HepG2 (cell line): ENCODE results near the gene ISG20. TPM values are rescaled to one million over a fixed set of nuclear protein-coding genes. Genes with fewer than 3 reads are reported as not detected.

ENCODE experiments used
- ARNTL ChIP-seq: sonication (generic); formaldehyde crosslinking; IDR thresholded peaks from 2 replicates; pipeline ENCODE4 v1.4.0; 2020; ENCODE audit warnings: mild to moderate bottlenecking, missing genetic modification reagents
- ATF7-NPFF ChIP-seq: sonication (generic); formaldehyde crosslinking; IDR thresholded peaks from 2 replicates; pipeline ENCODE4 v1.8.1; 2023; ENCODE audit warnings: mild to moderate bottlenecking, low read depth, missing genetic modification reagents, moderate library complexity
- FOXA3 ChIP-seq: IDR thresholded peaks from 2 replicates; pipeline ENCODE4 v1.6.1; 2016; ENCODE audit warnings: missing genetic modification reagents, missing compliant biosample characterization
- FOXC1 ChIP-seq: sonication (generic); formaldehyde crosslinking; IDR thresholded peaks from 2 replicates; pipeline ENCODE4 v1.8.0; 2022; ENCODE audit warnings: mild to moderate bottlenecking, missing genetic modification reagents, borderline replicate concordance
- HMG20B ChIP-seq: conservative IDR thresholded peaks from 2 replicates; pipeline ENCODE4 v1.6.1; 2016; ENCODE audit warnings: missing genetic modification reagents, missing compliant biosample characterization
- HOXA3 ChIP-seq: sonication (generic); formaldehyde crosslinking; IDR thresholded peaks from 2 replicates; pipeline ENCODE4 v1.5.0; 2020; ENCODE audit warnings: missing genetic modification reagents
- IRX3 ChIP-seq: sonication (generic); formaldehyde crosslinking; IDR thresholded peaks from 2 replicates; pipeline ENCODE4 v1.8.1; 2023; ENCODE audit warnings: mild to moderate bottlenecking, low read depth, missing genetic modification reagents, borderline replicate concordance
- JUN ChIP-seq: sonication (generic); formaldehyde crosslinking; IDR thresholded peaks from 2 replicates; pipeline ENCODE4 v1.4.0; 2020; ENCODE audit warnings: mild to moderate bottlenecking, missing genetic modification reagents
- KMT2A ChIP-seq: sonication (generic); formaldehyde crosslinking; IDR thresholded peaks from 2 replicates; pipeline ENCODE4 v1.4.0; 2020; ENCODE audit warnings: missing genetic modification reagents
- MIER3 ChIP-seq: IDR thresholded peaks from 2 replicates; pipeline ENCODE4 v1.6.1; 2016; ENCODE audit warnings: missing compliant biosample characterization, borderline replicate concordance
- MTERF4 ChIP-seq: sonication (generic); formaldehyde crosslinking; IDR thresholded peaks from 2 replicates; pipeline ENCODE4 v1.8.0; 2023; ENCODE audit warnings: mild to moderate bottlenecking, missing genetic modification reagents
- MYC ChIP-seq: sonication (generic); formaldehyde crosslinking; IDR thresholded peaks from 2 replicates; pipeline ENCODE4 v1.9.0; 2021; ENCODE audit warnings: missing genetic modification reagents, borderline replicate concordance
- NAIF1 ChIP-seq: sonication (generic); formaldehyde crosslinking; IDR thresholded peaks from 2 replicates; pipeline ENCODE4 v1.5.0; 2020; ENCODE audit warnings: mild to moderate bottlenecking, missing genetic modification reagents, borderline replicate concordance
- NFKB2 ChIP-seq: sonication (generic); formaldehyde crosslinking; IDR thresholded peaks from 2 replicates; pipeline ENCODE4 v1.4.0; 2020; ENCODE audit warnings: missing genetic modification reagents, borderline replicate concordance
- REXO4 ChIP-seq: sonication (generic); formaldehyde crosslinking; IDR thresholded peaks from 2 replicates; pipeline ENCODE4 v1.8.0; 2022; ENCODE audit warnings: missing genetic modification reagents, mild to moderate bottlenecking, borderline replicate concordance
- SIN3A ChIP-seq: IDR thresholded peaks from 2 replicates; pipeline ENCODE4 v1.6.1; 2011; ENCODE audit warnings: low read depth, mild to moderate bottlenecking, control low read depth, low read length, borderline replicate concordance
- TRIM24 ChIP-seq: sonication (generic); formaldehyde crosslinking; IDR thresholded peaks from 2 replicates; pipeline ENCODE4 v1.8.0; 2022; ENCODE audit warnings: mild to moderate bottlenecking, missing genetic modification reagents
- ZBTB25 ChIP-seq: IDR thresholded peaks from 2 replicates; pipeline ENCODE4 v1.6.1; 2018; ENCODE audit warnings: missing genetic modification reagents
- ZNF224 ChIP-seq: sonication (generic); formaldehyde crosslinking; IDR thresholded peaks from 2 replicates; pipeline ENCODE4 v1.5.0; 2020; ENCODE audit warnings: mild to moderate bottlenecking, missing genetic modification reagents
- ZNF605 ChIP-seq: sonication (generic); formaldehyde crosslinking; IDR thresholded peaks from 2 replicates; pipeline ENCODE4 v1.8.0; 2022; ENCODE audit warnings: mild to moderate bottlenecking, missing genetic modification reagents
- ZNF609 ChIP-seq: sonication (generic); formaldehyde crosslinking; IDR thresholded peaks from 2 replicates; pipeline ENCODE4 v1.4.0; 2020; ENCODE audit warnings: mild to moderate bottlenecking, missing genetic modification reagents, borderline replicate concordance
- ZNF788 ChIP-seq: sonication (generic); formaldehyde crosslinking; IDR thresholded peaks from 2 replicates; pipeline ENCODE4 v1.5.0; 2020; ENCODE audit warnings: mild to moderate bottlenecking, missing genetic modification reagents, borderline replicate concordance
- polyA plus RNA-seq, 8 experiments: library from polyadenylated mRNA; depleted of rRNA in 3 of 8; stranded (reverse) in 7 of 8; unstranded in 1 of 8; fragments of >200 nt; fragmentation: Illumina TruSeq in 4 of 8; extraction: Trizol in 4 of 8; gene quantifications; 2 replicates each; pipeline versions ENCODE4 v1.2.1 to v1.2.3, GENCODE V29; 2011 to 2016; ENCODE audit warnings: low read depth in 4 of 8, missing spikeins in 1 of 8, mixed read lengths in 1 of 8; ENCODE audit not compliant: insufficient read depth in 1 of 8
- total RNA-seq, 5 experiments: library from RNA; depleted of rRNA; stranded (reverse); fragments of >200 nt; fragmentation: Illumina TruSeq; extraction: Trizol; gene quantifications; 2 replicates each; pipeline ENCODE4 v1.2.3, GENCODE V29; 2016; ENCODE audit warnings: low read depth in 1 of 5

Gene ISG20
- total and polyA plus RNA-seq, 2 of the 13 experiments (the other 11 are each of a cell fraction or from before 2014, with no cell fraction given), result 6.3 to 31.5 TPM

- 0 out of 2 replicates have a peak, but pooled peaks have one; percentile 19 for TF ChIP-seq ZBTB25 (CRISPR knock-in tag)
- no peak for TF ChIP-seq MTERF4
- 0 out of 2 replicates have a peak, but pooled peaks have one; percentile 51 for TF ChIP-seq HOXA3 (CRISPR knock-in tag)
- peak; percentile 97 for TF ChIP-seq ZNF605 (CRISPR knock-in tag)
- peak; percentile 93 for TF ChIP-seq JUN
- TF ChIP-seq FOXA3 (CRISPR knock-in tag), result peak; percentile 86
- peak; percentile 77; the same call in 1 of the 2 replicates for TF ChIP-seq ZNF788 (CRISPR knock-in tag)
- TF ChIP-seq ZNF609 (CRISPR knock-in tag), result peak; percentile 80
- no peak for TF ChIP-seq TRIM24 (CRISPR knock-in tag)
- peak; percentile 97 for TF ChIP-seq ZNF224 (CRISPR knock-in tag)
- TF ChIP-seq MIER3 (CRISPR knock-in tag), result peak; percentile 71; the same call in 1 of the 2 replicates
- TF ChIP-seq MYC, result peak; percentile 92
- peak; percentile 73; the same call in 1 of the 2 replicates for TF ChIP-seq HMG20B (CRISPR knock-in tag)
- no peak; the same call in none of the 2 replicates for TF ChIP-seq ATF7-NPFF (CRISPR knock-in tag)
- peak; percentile 53; the same call in 1 of the 2 replicates for TF ChIP-seq NFKB2 (CRISPR knock-in tag)
- peak; percentile 93 for TF ChIP-seq ARNTL (CRISPR knock-in tag)
- no peak for TF ChIP-seq IRX3 (CRISPR knock-in tag)
- no peak for TF ChIP-seq REXO4
- TF ChIP-seq FOXC1, result peak; percentile 81
- peak; percentile 63; the same call in 1 of the 2 replicates for TF ChIP-seq SIN3A
- peak; percentile 17; the same call in 1 of the 2 replicates for TF ChIP-seq KMT2A
- TF ChIP-seq NAIF1, result peak; percentile 50; the same call in 1 of the 2 replicates
These were observed at the start of gene ISG20 (continued) for GRCh38 chr15:88638626-88639372.
